ENCODE measurements around the gene TMEM209. TPM values are rescaled to one million over a fixed set of nuclear protein-coding genes. Genes with fewer than 3 reads are reported as not detected.

TMEM209 gene
- total RNA-seq, 1 experiment from 2014 or later: 21.0 TPM

DNA sequence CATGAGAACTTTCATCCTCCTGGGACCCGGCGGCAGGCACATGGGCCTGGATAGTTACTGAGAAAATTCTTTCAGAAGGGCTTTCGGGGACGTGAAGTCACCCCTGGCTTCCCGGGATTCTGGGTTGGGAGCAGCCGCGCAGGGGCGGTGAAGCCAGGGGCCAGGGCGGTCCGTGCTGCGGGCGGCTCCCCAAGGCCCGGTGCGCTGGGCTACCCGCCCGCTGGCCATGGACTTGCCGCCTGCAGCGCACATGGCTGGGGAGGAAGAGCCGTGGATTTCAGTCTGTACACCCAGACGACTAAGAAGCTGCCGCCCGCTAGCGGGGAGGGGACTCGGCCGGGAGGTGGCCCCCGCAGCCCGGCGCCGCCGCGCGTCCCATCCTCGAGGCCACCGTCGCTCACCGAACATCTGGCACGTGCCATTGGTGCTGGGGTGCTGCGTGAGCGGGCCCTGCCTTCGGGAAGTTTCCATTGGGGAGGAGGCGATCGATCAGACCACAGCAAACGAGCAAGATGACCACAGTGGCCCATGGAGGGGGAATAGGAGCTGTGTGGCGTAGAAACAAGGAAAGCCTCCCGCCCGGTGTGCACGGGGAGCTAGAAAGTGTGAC lies 64.5 kb downstream of the TMEM209 start (continued):
- TF ChIP-seq, protein P1, sequence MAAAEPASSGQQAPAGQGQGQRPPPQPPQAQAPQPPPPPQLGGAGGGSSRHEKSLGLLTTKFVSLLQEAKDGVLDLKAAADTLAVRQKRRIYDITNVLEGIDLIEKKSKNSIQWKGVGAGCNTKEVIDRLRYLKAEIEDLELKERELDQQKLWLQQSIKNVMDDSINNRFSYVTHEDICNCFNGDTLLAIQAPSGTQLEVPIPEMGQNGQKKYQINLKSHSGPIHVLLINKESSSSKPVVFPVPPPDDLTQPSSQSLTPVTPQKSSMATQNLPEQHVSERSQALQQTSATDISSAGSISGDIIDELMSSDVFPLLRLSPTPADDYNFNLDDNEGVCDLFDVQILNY (CRISPR knock-in tag; IDR thresholded peaks at IDR 0.05): no peak
- TF ChIP-seq, protein P2, sequence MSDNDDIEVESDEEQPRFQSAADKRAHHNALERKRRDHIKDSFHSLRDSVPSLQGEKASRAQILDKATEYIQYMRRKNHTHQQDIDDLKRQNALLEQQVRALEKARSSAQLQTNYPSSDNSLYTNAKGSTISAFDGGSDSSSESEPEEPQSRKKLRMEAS (CRISPR knock-in tag; IDR thresholded peaks at IDR 0.05): peak; percentile 94
- TF ChIP-seq, protein P3, sequence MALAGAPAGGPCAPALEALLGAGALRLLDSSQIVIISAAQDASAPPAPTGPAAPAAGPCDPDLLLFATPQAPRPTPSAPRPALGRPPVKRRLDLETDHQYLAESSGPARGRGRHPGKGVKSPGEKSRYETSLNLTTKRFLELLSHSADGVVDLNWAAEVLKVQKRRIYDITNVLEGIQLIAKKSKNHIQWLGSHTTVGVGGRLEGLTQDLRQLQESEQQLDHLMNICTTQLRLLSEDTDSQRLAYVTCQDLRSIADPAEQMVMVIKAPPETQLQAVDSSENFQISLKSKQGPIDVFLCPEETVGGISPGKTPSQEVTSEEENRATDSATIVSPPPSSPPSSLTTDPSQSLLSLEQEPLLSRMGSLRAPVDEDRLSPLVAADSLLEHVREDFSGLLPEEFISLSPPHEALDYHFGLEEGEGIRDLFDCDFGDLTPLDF (CRISPR knock-in tag; IDR thresholded peaks at IDR 0.05): no peak
- TF ChIP-seq ZNF423 (CRISPR knock-in tag; IDR thresholded peaks at IDR 0.05): no peak
- TF ChIP-seq GRHL2 (CRISPR knock-in tag; IDR thresholded peaks at IDR 0.05; ENCODE audit: insufficient replicate concordance, severe bottlenecking): no peak
- TF ChIP-seq MYBL2 (CRISPR knock-in tag; IDR thresholded peaks at IDR 0.05): no peak
- TF ChIP-seq, protein P4, sequence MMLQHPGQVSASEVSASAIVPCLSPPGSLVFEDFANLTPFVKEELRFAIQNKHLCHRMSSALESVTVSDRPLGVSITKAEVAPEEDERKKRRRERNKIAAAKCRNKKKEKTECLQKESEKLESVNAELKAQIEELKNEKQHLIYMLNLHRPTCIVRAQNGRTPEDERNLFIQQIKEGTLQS (CRISPR knock-in tag; conservative IDR thresholded peaks at IDR 0.05): 0 out of 2 replicates have a peak, but pooled peaks have one; percentile 61
- TF ChIP-seq, protein P5, sequence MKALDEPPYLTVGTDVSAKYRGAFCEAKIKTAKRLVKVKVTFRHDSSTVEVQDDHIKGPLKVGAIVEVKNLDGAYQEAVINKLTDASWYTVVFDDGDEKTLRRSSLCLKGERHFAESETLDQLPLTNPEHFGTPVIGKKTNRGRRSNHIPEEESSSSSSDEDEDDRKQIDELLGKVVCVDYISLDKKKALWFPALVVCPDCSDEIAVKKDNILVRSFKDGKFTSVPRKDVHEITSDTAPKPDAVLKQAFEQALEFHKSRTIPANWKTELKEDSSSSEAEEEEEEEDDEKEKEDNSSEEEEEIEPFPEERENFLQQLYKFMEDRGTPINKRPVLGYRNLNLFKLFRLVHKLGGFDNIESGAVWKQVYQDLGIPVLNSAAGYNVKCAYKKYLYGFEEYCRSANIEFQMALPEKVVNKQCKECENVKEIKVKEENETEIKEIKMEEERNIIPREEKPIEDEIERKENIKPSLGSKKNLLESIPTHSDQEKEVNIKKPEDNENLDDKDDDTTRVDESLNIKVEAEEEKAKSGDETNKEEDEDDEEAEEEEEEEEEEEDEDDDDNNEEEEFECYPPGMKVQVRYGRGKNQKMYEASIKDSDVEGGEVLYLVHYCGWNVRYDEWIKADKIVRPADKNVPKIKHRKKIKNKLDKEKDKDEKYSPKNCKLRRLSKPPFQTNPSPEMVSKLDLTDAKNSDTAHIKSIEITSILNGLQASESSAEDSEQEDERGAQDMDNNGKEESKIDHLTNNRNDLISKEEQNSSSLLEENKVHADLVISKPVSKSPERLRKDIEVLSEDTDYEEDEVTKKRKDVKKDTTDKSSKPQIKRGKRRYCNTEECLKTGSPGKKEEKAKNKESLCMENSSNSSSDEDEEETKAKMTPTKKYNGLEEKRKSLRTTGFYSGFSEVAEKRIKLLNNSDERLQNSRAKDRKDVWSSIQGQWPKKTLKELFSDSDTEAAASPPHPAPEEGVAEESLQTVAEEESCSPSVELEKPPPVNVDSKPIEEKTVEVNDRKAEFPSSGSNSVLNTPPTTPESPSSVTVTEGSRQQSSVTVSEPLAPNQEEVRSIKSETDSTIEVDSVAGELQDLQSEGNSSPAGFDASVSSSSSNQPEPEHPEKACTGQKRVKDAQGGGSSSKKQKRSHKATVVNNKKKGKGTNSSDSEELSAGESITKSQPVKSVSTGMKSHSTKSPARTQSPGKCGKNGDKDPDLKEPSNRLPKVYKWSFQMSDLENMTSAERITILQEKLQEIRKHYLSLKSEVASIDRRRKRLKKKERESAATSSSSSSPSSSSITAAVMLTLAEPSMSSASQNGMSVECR (CRISPR knock-in tag; IDR thresholded peaks at IDR 0.05; ENCODE audit: borderline replicate concordance): peak; percentile 78; the same call in 1 of the 2 replicates
- no peak; the same call in 1 of the 2 replicates for TF ChIP-seq ZNF263 (CRISPR knock-in tag; IDR thresholded peaks at IDR 0.05; ENCODE audit: low read depth)
- no peak for TF ChIP-seq SOX15 (CRISPR knock-in tag; IDR thresholded peaks at IDR 0.05)
- TF ChIP-seq TEAD1 (CRISPR knock-in tag; IDR thresholded peaks at IDR 0.05): 0 out of 2 replicates have a peak, but pooled peaks have one; percentile 35
- TF ChIP-seq, protein P6, sequence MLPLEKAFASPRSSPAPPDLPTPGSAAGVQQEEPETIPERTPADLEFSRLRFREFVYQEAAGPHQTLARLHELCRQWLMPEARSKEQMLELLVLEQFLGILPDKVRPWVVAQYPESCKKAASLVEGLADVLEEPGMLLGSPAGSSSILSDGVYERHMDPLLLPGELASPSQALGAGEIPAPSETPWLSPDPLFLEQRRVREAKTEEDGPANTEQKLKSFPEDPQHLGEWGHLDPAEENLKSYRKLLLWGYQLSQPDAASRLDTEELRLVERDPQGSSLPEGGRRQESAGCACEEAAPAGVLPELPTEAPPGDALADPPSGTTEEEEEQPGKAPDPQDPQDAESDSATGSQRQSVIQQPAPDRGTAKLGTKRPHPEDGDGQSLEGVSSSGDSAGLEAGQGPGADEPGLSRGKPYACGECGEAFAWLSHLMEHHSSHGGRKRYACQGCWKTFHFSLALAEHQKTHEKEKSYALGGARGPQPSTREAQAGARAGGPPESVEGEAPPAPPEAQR (CRISPR knock-in tag; IDR thresholded peaks at IDR 0.05): no peak
- TF ChIP-seq ZNF416 (CRISPR knock-in tag; IDR thresholded peaks at IDR 0.05): no peak
- TF ChIP-seq ATF1 (CRISPR knock-in tag; IDR thresholded peaks at IDR 0.05): no peak
- TF ChIP-seq TEAD4 (CRISPR knock-in tag; IDR thresholded peaks at IDR 0.05): no peak
- no peak for TF ChIP-seq SMAD4 (CRISPR knock-in tag; IDR thresholded peaks at IDR 0.05)
- TF ChIP-seq, protein P7, sequence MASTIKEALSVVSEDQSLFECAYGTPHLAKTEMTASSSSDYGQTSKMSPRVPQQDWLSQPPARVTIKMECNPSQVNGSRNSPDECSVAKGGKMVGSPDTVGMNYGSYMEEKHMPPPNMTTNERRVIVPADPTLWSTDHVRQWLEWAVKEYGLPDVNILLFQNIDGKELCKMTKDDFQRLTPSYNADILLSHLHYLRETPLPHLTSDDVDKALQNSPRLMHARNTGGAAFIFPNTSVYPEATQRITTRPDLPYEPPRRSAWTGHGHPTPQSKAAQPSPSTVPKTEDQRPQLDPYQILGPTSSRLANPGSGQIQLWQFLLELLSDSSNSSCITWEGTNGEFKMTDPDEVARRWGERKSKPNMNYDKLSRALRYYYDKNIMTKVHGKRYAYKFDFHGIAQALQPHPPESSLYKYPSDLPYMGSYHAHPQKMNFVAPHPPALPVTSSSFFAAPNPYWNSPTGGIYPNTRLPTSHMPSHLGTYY (CRISPR knock-in tag; IDR thresholded peaks at IDR 0.05): no peak
- TF ChIP-seq PRRX2 (CRISPR knock-in tag; IDR thresholded peaks at IDR 0.05): no peak
- TF ChIP-seq CBFB (CRISPR knock-in tag; IDR thresholded peaks at IDR 0.05; ENCODE audit: low read depth): no peak
- TF ChIP-seq, protein P8, sequence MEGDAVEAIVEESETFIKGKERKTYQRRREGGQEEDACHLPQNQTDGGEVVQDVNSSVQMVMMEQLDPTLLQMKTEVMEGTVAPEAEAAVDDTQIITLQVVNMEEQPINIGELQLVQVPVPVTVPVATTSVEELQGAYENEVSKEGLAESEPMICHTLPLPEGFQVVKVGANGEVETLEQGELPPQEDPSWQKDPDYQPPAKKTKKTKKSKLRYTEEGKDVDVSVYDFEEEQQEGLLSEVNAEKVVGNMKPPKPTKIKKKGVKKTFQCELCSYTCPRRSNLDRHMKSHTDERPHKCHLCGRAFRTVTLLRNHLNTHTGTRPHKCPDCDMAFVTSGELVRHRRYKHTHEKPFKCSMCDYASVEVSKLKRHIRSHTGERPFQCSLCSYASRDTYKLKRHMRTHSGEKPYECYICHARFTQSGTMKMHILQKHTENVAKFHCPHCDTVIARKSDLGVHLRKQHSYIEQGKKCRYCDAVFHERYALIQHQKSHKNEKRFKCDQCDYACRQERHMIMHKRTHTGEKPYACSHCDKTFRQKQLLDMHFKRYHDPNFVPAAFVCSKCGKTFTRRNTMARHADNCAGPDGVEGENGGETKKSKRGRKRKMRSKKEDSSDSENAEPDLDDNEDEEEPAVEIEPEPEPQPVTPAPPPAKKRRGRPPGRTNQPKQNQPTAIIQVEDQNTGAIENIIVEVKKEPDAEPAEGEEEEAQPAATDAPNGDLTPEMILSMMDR (IDR thresholded peaks at IDR 0.05): no peak
- TF ChIP-seq, protein P9, sequence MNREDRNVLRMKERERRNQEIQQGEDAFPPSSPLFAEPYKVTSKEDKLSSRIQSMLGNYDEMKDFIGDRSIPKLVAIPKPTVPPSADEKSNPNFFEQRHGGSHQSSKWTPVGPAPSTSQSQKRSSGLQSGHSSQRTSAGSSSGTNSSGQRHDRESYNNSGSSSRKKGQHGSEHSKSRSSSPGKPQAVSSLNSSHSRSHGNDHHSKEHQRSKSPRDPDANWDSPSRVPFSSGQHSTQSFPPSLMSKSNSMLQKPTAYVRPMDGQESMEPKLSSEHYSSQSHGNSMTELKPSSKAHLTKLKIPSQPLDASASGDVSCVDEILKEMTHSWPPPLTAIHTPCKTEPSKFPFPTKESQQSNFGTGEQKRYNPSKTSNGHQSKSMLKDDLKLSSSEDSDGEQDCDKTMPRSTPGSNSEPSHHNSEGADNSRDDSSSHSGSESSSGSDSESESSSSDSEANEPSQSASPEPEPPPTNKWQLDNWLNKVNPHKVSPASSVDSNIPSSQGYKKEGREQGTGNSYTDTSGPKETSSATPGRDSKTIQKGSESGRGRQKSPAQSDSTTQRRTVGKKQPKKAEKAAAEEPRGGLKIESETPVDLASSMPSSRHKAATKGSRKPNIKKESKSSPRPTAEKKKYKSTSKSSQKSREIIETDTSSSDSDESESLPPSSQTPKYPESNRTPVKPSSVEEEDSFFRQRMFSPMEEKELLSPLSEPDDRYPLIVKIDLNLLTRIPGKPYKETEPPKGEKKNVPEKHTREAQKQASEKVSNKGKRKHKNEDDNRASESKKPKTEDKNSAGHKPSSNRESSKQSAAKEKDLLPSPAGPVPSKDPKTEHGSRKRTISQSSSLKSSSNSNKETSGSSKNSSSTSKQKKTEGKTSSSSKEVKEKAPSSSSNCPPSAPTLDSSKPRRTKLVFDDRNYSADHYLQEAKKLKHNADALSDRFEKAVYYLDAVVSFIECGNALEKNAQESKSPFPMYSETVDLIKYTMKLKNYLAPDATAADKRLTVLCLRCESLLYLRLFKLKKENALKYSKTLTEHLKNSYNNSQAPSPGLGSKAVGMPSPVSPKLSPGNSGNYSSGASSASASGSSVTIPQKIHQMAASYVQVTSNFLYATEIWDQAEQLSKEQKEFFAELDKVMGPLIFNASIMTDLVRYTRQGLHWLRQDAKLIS (CRISPR knock-in tag; IDR thresholded peaks at IDR 0.05; ENCODE audit: borderline replicate concordance): no peak
- 0 out of 2 replicates have a peak, but pooled peaks have one; percentile 41 for TF ChIP-seq TCF7 (CRISPR knock-in tag; IDR thresholded peaks at IDR 0.05; ENCODE audit: low read depth)
- TF ChIP-seq FOXP1 (CRISPR knock-in tag; IDR thresholded peaks at IDR 0.05; ENCODE audit: borderline replicate concordance): 0 out of 2 replicates have a peak, but pooled peaks have one; percentile 77
- no peak; the same call in 1 of the 2 replicates for TF ChIP-seq SP1 (CRISPR knock-in tag; conservative IDR thresholded peaks at IDR 0.05)
